ENCODE data around the gene ELP6.
"Not testable (repeated sequence)": the region's sequence is repeated elsewhere in the genome, so short reads cannot be mapped to it uniquely, and the experiment has no call there.

DNA sequence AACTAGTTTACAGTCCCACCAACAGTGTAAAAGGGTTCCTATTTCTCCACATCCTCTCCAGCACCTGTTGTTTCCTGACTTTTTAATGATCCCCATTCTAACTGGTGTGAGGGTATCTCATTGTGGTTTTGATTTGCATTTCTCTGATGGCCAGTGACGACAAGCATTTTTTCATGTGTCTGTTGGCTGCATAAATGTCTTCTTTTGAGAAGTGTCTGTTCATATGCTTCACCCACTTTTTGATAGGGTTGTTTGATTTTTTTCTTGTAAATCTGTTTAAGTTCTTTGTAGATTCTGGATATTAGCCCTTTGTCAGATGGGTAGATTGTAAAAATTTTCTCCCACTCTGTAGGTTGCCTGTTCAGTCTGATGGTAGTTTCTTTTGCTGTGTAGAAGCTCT, 45.2 kb downstream of the ELP6 start:
- TF ChIP-seq, protein P1, sequence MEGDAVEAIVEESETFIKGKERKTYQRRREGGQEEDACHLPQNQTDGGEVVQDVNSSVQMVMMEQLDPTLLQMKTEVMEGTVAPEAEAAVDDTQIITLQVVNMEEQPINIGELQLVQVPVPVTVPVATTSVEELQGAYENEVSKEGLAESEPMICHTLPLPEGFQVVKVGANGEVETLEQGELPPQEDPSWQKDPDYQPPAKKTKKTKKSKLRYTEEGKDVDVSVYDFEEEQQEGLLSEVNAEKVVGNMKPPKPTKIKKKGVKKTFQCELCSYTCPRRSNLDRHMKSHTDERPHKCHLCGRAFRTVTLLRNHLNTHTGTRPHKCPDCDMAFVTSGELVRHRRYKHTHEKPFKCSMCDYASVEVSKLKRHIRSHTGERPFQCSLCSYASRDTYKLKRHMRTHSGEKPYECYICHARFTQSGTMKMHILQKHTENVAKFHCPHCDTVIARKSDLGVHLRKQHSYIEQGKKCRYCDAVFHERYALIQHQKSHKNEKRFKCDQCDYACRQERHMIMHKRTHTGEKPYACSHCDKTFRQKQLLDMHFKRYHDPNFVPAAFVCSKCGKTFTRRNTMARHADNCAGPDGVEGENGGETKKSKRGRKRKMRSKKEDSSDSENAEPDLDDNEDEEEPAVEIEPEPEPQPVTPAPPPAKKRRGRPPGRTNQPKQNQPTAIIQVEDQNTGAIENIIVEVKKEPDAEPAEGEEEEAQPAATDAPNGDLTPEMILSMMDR (IDR thresholded peaks at IDR 0.05; ENCODE audit: low read length): not testable (repeated sequence)
- not testable (repeated sequence) for TF ChIP-seq EZH2 (IDR thresholded peaks at IDR 0.05; ENCODE audit: borderline replicate concordance, low read length)
